HEK293T (cell line): ENCODE results near the gene OR2AT4.
"Not testable (repeated sequence)": the region's sequence is repeated elsewhere in the genome, so short reads cannot be mapped to it uniquely, and the experiment has no call there.

Experiments used
- CTBP1 ChIP-seq: fragments of 450-650 bp; IDR thresholded peaks from 2 replicates; pipeline ENCODE4 v1.6.1; 2016; ENCODE audit warnings: borderline replicate concordance
- FOXA1 ChIP-seq: fragments of 450-650 bp; IDR thresholded peaks from 2 replicates; pipeline ENCODE4 v1.6.1; 2016; ENCODE audit warnings: mild to moderate bottlenecking
- FOXK2 ChIP-seq: fragments of 450-650 bp; IDR thresholded peaks from 2 replicates; pipeline ENCODE4 v1.6.1; 2016; ENCODE audit warnings: mild to moderate bottlenecking
- FOXM1 ChIP-seq: fragments of 450-650 bp; IDR thresholded peaks from 2 replicates; pipeline ENCODE4 v1.6.1; 2017; ENCODE audit warnings: mild to moderate bottlenecking, borderline replicate concordance
- LEF1 ChIP-seq: fragments of 450-650 bp; IDR thresholded peaks from 2 replicates; pipeline ENCODE4 v1.6.1; 2017; ENCODE audit warnings: mild to moderate bottlenecking, borderline replicate concordance
- NFRKB ChIP-seq: fragments of 450-650 bp; IDR thresholded peaks from 2 replicates; pipeline ENCODE4 v1.6.1; 2016; ENCODE audit warnings: mild to moderate bottlenecking, moderate library complexity
- SP1 ChIP-seq: fragments of 450-650 bp; IDR thresholded peaks from 2 replicates; pipeline ENCODE4 v1.6.1; 2017
- SUZ12 ChIP-seq: fragments of 450-650 bp; IDR thresholded peaks from 2 replicates; pipeline ENCODE4 v1.6.1; 2016; ENCODE audit warnings: mild to moderate bottlenecking
- TARDBP ChIP-seq: fragments of 450-650 bp; IDR thresholded peaks from 2 replicates; pipeline ENCODE4 v1.6.1; 2016

DNA sequence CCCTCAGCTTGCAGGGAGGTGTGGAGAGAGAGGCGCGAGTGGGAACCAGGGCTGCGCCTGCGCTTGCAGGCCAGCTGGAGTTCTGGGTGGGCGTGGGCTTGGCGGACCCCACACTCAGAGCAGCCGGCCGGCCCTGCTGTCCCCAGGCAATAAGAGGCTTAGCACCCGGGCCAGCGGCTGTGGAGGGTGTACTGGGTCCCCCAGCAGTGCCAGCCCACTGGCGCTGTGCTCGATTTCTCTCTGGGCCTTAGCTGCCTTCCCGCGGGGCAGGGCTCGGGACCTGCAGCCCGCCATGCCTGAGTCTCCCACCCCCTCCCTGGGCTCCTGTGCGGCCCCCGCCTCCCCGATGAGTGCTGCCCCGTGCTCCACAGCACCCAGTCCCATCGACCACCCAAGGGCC lies 1.5 kb upstream of the OR2AT4 start:
- TF ChIP-seq SUZ12, CTBP1, FOXK2, FOXA1, FOXM1, LEF1, NFRKB, SP1, TARDBP: not testable (repeated sequence)
